ENCODE results near the gene C20orf202.
A peak's percentile ranks its signal among the peaks of the same experiment; 100 is the strongest.

GRCh38 chr20:1209447-1210387 is 6.5 kb downstream of the C20orf202 start:
- TF ChIP-seq, protein P1, sequence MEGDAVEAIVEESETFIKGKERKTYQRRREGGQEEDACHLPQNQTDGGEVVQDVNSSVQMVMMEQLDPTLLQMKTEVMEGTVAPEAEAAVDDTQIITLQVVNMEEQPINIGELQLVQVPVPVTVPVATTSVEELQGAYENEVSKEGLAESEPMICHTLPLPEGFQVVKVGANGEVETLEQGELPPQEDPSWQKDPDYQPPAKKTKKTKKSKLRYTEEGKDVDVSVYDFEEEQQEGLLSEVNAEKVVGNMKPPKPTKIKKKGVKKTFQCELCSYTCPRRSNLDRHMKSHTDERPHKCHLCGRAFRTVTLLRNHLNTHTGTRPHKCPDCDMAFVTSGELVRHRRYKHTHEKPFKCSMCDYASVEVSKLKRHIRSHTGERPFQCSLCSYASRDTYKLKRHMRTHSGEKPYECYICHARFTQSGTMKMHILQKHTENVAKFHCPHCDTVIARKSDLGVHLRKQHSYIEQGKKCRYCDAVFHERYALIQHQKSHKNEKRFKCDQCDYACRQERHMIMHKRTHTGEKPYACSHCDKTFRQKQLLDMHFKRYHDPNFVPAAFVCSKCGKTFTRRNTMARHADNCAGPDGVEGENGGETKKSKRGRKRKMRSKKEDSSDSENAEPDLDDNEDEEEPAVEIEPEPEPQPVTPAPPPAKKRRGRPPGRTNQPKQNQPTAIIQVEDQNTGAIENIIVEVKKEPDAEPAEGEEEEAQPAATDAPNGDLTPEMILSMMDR (IDR thresholded peaks at IDR 0.05; ENCODE audit: borderline replicate concordance, extremely low read depth, low read length, poor library complexity, severe bottlenecking), result peak; percentile 37
- TF ChIP-seq EZH2 (IDR thresholded peaks at IDR 0.05; ENCODE audit: borderline replicate concordance, low read depth, low read length, severe bottlenecking), result no peak

Data from DND-41 (cell line).